ENCODE measurements around the gene SYNM.
"Not testable (repeated sequence)": the region's sequence is repeated elsewhere in the genome, so short reads cannot be mapped to it uniquely, and the experiment has no call there.

SYNM gene, protein sequence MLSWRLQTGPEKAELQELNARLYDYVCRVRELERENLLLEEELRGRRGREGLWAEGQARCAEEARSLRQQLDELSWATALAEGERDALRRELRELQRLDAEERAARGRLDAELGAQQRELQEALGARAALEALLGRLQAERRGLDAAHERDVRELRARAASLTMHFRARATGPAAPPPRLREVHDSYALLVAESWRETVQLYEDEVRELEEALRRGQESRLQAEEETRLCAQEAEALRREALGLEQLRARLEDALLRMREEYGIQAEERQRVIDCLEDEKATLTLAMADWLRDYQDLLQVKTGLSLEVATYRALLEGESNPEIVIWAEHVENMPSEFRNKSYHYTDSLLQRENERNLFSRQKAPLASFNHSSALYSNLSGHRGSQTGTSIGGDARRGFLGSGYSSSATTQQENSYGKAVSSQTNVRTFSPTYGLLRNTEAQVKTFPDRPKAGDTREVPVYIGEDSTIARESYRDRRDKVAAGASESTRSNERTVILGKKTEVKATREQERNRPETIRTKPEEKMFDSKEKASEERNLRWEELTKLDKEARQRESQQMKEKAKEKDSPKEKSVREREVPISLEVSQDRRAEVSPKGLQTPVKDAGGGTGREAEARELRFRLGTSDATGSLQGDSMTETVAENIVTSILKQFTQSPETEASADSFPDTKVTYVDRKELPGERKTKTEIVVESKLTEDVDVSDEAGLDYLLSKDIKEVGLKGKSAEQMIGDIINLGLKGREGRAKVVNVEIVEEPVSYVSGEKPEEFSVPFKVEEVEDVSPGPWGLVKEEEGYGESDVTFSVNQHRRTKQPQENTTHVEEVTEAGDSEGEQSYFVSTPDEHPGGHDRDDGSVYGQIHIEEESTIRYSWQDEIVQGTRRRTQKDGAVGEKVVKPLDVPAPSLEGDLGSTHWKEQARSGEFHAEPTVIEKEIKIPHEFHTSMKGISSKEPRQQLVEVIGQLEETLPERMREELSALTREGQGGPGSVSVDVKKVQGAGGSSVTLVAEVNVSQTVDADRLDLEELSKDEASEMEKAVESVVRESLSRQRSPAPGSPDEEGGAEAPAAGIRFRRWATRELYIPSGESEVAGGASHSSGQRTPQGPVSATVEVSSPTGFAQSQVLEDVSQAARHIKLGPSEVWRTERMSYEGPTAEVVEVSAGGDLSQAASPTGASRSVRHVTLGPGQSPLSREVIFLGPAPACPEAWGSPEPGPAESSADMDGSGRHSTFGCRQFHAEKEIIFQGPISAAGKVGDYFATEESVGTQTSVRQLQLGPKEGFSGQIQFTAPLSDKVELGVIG (N-terminal part only)

DNA sequence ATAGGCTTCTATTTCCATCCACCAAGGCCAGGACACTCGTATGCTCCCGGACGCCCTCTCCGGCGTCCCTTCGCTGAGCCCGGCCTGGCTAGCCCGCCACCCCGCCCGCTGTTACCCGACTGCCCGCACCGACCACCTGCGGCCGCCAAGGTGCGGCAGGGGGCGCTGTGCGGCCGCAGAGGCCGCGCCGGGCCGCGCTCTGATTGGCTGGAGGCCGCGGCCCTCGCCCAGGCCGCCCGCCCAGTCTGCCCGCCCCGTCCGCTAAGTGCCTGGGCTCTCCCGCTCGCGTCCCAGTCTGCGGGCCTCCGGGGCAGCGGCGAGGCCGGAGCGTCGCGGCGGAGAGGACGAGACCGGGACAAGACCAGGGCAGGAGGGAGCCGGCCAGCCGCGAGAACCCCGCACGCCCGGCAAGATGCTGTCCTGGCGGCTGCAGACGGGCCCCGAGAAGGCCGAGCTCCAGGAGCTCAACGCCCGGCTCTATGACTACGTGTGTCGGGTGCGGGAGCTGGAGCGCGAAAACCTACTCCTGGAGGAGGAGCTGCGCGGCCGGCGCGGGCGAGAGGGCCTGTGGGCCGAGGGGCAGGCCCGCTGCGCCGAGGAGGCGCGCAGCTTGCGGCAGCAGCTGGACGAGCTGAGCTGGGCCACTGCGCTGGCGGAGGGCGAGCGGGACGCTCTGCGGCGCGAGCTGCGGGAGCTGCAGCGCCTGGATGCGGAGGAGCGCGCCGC, at the start of gene SYNM:
Gene SYNM, plus strand, starts transcription at position 293 of the 726 bp plus-strand sequence. Its CDS starts 120 bp downstream, at position 413.
- peak; percentile 84 for DNase-seq

DNA sequence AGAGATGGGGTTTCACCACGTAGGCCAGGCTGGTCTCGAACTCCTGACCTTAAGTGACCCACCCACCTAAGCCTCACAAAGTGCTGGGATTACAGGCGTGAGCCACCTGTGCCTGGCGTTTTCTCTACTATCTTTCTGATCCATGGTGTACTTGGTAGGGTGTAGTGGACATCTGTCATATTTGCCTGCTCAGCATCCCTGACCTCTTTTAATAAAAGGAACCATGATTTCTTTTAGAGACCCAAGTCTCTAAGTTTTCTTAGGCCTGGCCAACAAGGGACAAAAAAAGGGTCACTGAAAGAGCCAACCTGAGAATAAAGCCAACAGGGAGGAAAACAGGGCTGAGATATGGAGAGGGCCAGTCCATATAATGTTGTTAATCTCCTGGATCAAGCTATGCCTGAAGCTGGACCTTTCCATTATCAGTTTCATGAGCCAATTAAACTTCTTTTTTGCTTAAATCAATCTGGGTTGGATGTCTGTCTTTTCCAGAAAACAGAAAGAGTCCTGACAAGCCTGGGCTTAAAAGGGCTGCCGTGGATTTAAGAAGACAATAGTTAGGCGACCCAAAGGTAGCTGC, 49.2 kb upstream of the SYNM start:
- no peak for DNase-seq

DNA sequence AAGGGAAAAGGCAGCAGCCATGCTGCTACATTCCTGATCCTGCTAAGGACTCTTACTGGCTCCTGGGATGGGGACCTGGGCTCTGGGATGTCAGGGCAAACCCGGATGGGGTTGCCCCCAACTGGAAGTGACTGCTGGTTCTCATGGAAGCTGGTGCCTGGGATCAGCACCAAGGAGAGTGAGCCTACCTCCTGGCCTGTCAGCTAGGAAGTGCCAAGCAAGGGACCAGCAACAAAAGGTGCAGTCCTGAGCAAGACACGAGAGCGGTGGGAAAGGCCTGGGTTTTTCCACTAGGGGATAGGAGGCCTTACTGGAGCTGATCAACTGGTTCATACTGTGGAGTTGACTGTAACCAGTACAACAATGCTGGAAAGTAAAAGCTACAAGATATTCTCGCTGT, 47.9 kb upstream of the SYNM start:
- DNase-seq: no peak

DNA sequence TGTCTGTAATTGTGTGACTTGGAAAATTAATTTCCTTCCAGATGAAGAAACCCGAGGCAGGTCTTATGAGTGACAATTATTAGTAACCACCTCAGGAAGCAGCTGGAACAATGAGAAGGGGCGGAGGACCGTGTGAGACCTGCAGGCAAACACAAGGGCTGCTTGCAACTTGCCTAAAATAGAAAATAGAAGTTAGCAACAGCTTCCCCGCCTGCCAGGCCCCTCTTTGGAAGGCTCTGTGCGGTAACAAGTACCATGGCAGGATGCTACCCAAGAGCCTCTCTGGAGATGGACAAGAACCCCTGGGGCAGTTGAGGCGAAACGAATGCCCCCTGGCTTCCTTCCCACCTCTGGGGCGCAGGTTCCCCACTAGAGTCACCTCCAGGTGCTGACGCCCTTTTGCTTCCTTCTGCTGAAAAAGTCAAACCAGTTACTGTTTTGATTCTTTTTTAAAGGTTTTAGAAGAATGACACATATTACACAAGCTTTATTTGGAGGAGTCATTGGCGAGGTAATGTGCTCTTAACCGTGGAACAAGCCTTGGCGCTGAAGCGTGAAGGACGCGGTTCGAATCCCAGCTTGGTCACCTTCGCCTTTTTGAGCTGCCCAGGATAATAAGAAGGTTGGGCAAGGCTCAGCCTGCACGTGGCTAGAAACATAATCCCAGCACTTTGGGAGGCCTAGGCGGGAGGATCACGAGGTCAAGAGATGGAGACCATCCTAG, 47.0 kb upstream of the SYNM start:
- no peak for DNase-seq

DNA sequence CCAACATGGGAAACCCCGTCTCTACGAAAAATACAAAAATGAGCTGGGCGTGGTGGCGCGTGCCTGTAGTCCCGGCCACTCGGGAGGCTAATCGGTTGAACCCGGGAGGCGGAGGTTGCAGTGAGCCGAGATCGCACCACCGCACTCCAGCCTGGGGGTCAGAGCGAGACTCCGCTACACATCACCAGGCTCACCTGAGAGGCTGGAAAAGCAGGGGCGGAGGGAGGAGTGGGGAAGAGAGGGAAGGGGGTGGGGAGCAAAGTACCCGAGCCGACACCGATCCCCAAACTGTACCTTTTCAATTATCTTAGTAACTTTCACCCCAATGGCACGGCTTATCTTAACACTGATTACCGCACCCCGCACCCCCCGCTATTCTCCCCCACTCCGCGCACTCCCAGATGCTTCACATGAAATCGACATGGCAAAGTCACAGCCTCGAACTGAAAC, 46.4 kb upstream of the SYNM start:
- no peak for DNase-seq

DNA sequence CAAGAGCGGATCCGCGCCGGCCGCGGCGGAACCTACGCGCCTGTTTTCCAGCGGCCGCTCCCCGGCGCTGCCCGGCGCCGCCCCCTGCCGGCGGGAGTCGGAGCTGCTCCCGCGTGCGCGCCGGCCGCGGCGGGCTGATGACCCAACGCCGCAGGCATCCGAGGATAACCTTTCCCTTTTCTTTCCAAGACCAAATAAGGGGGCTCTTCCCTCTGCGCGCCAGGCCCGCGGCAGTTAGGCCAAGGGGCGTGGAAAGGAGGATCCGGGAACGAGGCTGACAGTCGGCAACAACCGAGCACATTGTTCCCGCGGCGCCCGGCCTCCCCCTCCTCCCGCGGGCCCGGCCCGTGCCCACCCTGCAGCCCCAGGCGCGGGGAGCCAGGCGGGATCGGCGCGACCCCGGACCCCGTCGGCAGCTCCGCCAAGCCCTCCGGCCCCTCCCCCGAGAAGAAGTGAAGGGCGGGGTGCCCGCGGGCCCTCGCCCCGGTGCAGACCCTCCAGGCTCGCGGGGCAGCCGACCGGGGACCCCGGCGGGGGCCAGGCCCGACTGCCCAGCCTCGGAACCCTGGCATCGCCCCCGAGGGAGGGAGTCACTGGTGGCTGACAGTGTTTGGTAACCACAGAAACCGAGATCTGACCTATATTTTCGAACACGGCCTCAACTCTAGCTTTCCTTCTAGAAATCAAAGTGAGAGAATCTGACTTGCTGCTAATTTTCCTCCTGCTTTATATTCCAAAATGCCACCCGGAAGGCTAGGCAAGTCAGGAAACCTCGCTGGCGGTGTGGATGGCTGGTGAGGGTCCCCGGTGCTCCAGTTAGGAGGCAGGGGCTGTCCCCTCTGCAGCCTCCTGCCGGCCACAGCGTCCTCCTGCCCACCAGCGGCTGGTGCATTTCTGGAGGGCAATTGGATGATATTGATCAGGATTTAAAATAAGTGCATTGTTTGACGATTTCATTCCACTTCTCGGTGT, 45.6 kb upstream of the SYNM start:
- peak; percentile 23 for DNase-seq

DNA sequence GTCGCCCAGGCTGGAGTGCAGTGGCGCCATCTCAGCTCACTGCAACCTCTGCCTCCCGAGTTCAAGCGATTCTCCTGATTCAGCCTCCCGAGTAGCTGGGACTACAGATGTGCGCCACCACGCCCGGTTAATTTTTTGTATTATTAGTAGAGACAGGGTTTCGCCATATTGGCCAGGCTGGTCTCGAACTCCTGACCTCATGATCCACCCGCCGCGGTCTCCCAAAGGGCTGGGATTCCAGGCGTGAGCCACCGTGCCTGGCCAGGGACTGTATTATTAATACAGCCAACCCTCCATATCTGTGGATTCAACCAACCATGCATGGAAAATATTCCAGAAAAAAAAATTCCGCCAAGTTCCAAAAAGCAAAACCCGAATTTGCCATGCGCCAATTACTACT, 44.7 kb upstream of the SYNM start:
- DNase-seq: not testable (repeated sequence)

DNA sequence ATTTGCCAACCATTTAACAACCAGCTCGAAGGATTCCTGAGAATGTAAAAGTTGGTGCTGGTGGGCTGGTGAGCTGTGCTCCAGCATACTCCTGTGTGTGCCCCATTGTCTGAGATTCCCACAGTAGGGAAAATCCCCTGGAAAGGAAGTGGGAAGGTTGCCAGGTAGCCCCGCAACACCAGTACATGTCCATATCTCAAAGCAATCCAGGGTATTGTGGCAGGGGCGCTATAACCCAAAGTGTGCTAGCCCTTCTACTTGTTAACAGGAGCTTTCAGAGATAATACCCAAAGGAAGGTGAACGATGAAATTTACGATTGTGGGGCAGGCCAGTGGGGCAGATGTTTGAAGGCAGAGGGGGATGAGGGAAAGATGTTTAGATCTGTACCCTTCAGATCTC, 42.7 kb upstream of the SYNM start:
- no peak for DNase-seq

DNA sequence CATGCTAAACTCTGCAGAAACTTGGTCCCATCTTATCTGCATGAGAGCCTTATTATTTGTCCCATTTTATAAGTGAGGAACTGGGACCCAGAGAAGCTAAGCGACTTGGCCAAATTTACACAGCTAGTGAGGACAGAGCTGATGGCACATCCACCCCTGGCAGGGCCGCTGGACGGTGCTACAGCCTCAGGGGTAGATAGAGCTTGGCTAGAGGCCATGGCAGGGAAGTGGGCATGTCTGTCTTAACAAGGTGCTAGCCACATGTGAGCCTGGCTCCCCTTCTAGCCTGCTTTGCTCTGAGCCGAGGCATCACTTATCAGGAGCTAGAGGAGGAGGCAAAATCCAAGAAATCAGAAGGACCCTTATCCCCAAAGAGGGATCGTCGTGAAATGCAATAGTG, 36.7 kb upstream of the SYNM start:
- no peak for DNase-seq

DNA sequence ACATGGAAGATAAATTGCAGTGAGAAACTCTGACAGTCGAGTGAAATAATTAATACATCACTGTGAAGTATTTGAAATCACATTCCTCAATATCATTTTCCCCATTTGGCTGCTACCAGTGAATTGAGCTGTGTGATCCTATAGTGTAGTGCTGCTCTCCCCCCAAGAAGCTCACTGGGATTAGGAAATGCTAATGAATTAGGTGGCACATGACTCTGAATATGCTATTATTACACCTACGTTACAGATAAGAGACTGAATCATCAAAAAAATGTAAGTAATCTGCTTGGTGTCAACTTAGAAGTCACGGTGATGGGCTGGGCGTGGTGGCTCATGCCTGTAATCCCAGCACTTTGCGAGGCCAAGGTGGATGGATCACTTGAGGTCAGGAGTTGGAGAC, 34.7 kb upstream of the SYNM start:
- no peak for DNase-seq

DNA sequence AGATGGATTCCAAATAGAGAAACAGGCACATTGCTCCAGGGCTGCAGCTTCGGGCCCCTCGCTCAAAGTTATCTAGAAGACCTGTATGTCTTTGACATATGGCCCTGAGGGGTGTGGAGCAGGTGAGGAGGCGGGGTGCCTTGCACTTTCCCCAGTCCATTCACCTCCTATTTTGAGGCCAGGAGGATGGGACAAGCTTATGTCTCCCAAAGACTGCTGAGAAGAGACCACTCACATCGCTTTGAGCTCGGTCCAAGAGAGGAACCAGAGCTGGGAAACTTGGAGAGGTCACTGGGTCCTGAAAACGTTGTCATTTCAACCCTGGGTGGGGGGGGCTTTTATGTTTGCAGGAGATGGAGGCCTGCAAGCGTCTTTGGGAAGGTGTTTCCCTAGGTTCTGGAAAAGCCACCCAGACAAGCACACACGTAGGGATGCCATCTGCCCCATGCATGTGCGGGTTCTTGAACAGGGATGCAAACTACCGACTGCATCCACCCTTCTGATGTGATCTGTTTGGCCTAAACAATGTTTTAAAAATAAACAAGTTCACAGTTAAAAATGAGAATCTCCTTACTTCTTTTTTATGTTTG, 33.7 kb upstream of the SYNM start:
- no peak for DNase-seq

DNA sequence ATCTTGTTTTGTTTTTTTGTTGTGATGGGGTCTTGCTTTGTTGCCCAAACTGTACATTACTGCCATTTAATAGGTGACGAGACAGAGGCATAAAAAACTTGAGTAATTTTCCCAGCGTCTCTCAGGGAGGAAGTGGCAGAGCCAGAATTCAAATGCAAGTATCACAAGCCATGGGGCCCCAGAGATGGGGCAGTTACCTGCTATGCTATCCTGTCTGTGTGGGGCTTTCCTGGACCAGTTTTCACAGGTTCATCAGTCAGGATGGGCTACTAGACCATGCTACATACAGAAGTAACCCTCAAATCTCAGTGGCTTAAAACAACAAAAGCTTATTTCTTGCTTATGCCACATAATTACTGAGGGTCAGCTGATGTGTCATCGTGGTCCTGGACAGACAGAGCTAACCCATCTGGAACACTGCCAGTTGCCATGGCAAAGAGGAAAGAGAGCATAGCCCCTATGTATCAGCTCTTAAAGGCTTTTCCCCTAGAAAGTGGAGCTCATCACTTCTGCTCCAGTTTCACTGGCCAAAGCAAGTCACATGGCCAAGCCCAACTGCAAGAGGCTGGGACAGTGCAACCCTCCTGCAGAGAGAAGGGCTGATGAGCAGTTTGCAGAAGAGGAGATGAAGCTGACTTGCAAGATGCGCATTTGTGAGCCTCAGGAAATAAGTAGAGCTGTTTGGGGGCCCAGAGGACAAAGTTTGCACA, 31.7 kb upstream of the SYNM start:
- DNase-seq: no peak

DNA sequence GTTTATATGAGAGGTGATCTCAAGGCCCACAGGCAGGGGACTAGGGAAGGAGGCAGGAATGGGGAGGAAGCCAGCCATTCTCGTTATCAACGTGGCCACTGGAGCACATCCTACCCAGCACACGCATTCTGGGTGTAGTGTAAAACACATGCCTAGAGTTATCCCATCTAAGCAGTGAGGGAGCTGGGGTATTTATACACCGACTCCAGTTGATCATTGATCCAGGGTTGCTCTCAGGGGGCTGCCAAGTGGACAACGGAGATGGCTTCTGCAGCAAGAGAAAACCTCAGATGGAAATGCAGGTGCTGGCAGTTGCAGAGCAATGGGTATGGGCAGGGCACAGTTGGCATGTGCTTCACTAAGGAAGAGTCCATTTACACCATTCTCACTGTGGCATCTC, 30.4 kb upstream of the SYNM start:
- DNase-seq: no peak

DNA sequence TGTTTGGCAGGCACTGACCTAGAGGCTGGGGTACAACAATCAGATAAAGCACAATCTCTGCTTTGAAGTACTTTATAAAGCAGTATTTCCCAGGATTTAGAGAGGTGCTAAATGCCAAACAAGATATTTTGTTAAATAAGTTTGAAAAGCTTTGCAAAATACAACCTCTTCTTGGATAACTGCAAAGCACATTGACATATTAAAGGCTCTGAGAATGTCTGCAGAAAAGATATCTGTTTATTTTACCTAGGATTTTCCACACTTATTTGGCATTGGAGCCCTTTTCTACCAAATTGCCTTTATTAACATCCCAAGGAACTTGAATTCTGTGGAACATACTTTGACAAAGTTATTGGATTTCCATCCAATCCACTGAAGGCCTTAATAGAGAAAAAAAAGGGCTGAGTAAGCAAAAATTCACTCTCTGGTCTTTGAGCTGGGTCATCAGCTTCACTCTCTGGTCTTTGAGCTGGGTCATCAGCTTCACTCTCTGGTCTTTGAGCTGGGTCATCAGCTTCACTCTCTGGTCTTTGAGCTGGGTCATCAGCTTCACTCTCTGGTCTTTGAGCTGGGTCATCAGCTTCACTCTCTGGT, 29.7 kb upstream of the SYNM start:
- not testable (repeated sequence) for DNase-seq

DNA sequence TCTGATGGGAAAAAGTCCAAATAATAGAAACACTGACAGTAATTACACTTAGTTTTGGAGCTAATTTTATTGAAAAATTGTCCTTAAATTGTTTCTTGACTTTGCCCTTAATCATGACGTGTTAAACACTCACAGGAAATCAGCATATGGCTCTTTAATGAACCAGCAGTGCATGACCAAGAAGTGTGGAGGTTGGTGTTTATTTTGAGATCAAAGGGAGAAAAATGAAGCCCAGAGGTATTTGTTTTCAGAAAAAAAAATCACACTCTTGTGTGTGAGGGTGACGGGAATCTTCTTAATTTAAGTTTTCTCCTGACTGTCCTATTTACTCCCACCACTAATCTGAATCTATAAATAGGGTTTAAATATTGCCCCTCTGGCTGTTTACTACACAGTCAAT, 28.8 kb upstream of the SYNM start:
- DNase-seq: no peak

DNA sequence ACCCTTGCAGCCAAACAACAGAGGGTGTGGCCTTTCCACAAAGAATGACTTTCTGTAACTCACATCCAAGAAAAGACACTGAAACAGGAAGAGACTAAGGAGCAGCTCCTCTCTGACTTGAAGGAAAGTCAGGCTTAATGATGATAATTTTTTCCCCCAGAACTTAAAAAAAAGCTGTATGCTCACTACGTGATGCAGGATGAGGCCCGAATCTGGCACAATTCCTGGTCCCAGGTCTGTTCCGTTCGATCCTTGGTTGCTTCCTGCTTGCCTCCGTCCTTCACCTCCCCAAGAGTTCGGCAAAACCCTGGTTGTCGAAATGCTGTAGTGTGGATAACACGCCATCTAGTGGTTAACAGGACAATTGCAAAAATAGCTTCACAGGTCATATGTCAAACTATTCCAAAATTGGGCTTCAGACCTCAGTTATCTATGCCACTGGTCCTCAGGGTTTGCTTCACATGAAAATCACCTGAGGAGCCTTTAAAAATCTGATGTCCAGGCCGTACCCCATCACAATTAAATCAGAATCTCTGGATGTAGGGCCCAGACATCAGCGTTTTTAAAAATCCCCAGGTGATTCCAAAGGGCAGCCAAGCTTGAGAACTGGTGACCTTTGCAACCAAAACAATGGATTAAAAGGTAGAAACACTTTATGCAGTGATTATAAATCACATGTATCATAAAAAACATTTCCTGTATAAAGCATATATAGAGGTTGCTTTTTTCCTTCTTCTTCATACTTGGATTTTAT, 28.1 kb upstream of the SYNM start:
- peak; percentile 41 for DNase-seq

DNA sequence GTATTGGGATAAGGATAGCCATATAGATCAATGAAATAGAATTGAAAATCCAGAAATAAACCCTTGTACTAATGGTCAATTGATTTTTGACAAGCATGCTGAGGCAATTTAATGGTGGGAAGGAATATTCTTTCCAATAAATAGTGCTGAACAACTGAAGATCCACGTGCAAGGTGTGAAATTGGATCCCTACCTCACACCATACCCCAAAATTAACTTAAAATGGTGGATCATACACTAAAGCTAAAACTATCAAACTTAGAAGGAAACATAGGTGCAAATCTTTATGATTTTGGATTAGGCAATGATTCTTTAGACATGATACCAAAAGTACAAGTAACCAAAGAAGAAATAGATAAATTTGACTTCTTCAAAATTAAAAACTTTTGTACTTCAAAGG, 22.1 kb upstream of the SYNM start:
- DNase-seq: no peak

DNA sequence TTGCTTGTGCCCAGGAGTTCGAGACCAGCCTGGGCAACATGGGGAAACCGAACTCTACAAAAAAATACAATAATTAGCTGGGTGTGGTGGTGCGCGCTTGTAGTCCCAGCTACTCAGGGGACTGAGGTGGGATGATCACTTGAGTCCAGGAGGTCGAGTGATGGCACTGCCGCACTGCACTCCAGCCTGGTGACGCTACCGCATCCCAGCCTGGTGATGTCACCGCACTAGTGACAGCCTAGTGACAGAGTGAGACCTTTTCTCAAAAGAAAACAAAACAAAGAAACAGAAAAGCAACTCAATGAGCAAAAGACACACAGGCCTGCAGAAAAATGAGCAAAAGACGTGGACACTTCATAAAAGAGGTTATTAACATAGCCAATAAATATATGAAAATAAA, 19.9 kb upstream of the SYNM start:
- no peak for DNase-seq
